HG03039 (cell line): ENCODE results near the gene KRTAP10-11.
"Not testable (repeated sequence)": the region's sequence is repeated elsewhere in the genome, so short reads cannot be mapped to it uniquely, and the experiment has no call there.

Experiments used
- ATAC-seq: cut with Tn5 transposase; IDR thresholded peaks from one replicate; pipeline ENCODE4 v1.9.1; 2021; ENCODE audit warnings: mild to moderate bottlenecking, moderate library complexity; ENCODE audit not compliant: unreplicated experiment

Gene KRTAP10-11, protein sequence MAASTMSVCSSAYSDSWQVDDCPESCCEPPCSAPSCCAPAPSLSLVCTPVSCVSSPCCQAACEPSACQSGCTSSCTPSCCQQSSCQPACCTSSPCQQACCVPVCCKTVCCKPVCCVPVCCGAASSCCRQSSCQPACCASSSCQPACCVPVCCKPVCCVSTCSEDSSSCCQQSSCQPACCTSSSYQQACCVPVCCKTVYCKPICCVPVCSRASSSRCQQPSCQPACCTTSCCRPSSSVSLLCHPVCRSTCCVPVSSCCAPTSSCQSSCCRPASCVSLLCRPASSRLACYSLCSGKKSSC

DNA sequence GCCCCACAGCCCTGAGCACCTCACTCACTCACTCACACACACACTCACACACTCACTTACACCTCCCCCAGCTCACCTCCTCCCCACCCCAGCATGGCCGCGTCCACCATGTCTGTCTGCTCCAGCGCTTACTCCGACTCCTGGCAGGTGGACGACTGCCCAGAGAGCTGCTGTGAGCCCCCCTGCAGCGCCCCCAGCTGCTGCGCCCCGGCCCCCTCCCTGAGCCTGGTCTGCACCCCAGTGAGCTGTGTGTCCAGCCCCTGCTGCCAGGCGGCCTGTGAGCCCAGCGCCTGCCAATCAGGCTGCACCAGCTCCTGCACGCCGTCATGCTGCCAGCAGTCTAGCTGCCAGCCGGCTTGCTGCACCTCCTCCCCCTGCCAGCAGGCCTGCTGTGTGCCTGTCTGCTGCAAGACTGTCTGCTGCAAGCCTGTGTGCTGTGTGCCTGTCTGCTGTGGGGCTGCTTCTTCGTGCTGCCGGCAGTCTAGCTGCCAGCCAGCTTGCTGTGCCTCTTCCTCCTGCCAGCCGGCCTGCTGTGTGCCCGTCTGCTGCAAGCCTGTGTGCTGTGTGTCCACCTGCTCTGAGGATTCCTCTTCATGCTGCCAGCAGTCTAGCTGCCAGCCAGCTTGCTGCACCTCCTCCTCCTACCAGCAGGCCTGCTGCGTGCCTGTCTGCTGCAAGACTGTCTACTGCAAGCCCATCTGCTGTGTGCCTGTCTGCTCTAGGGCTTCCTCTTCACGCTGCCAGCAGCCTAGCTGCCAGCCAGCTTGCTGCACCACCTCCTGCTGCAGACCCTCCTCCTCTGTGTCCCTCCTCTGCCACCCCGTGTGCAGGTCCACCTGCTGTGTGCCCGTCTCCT, at the start of gene KRTAP10-11:
Gene KRTAP10-11, plus strand, starts transcription at position 49 of the 856 bp plus-strand sequence. Its CDS starts 45 bp downstream, at position 94.
- ATAC-seq: not testable (repeated sequence)

DNA sequence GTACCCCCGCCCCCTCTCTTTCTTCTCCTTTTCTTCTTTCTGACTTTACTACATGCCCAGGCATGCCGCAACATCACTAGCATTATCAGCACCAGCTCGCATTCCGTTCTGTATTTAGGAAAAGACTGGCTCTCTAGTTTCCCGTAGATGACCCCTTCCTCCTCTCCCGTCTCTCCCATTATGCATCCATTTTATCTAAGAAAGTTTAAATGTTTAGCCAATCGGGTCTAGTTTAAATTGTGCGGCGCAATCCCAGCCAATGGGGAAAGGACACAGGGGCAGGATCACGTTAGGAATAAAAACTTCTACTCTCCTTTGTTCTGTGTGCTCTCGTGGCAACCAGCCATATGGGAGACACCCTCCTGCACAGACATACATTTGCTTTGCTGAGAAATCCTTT, 48.2 kb upstream of the KRTAP10-11 start:
- no peak for ATAC-seq

DNA sequence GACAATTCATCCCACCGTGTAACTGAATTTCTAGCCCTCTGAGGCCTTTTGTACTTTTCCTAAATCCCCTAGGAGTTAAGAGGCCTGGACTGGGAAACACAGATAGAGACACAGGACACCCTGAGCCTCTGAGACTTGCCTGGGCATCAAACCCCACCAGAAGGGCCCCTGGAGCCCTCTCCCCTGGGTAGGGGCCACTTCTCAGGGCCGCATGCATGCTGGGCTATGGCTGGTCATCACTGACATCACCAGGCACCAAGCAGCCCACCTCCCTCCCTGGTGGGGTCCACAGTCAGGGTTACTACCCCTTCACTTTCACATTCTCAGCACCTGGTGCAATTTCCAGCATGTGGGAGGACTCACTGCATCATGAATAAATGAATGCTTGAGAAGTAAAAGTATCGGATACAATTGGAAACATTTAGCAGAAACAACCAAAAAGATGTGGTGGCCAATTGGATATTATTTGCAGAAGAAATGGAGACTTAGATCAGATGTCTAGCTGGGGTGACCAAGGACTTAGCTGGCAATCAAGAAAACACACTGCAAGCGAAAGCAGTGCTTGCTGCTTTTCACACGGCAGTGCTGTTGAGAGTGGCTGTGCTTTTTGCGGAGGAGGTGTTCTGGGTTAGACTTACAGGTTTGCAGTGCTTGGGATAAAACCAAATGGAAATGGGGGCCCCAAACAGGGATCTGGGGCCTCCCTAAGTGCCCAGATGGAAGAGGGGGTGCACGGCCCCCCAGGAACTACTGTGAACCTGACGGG, 46.8 kb upstream of the KRTAP10-11 start:
- ATAC-seq: no peak

DNA sequence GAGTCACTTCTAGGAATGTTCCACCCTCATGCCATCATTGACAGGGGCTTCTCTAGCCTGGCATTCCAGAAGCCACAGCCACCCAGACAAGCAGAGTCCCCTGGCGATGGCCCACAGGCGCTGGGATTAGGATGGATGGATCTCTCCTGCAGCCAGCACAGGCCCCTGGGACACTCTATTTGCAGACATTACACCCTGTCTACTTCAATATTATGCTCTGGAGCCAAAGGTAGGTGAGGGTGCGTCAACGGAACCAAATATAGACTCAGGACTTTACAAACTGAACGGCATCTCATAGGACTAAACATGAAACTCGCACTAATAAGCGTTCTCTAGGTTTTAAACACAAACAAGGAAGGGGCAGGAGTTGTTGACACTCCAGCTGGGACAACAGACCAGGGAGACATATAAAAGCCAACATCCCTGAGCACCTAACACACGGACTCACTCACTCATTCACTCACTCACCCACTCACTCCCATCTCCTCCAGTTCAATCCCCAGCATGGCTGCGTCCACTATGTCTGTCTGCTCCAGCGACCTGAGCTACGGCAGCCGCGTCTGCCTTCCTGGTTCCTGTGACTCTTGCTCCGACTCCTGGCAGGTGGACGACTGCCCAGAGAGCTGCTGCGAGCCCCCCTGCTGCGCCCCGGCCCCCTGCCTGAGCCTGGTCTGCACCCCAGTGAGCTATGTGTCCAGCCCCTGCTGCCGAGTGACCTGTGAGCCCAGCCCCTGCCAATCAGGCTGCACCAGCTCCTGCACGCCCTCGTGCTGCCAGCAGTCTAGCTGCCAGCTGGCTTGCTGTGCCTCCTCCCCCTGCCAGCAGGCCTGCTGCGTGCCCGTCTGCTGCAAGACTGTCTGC, 45.9 kb upstream of the KRTAP10-11 start, which contains the start of gene KRTAP10-7:
Gene KRTAP10-7, plus strand, starts transcription at position 480 of the 861 bp plus-strand sequence. Its CDS starts 25 bp downstream, at position 505.
- ATAC-seq: not testable (repeated sequence)

DNA sequence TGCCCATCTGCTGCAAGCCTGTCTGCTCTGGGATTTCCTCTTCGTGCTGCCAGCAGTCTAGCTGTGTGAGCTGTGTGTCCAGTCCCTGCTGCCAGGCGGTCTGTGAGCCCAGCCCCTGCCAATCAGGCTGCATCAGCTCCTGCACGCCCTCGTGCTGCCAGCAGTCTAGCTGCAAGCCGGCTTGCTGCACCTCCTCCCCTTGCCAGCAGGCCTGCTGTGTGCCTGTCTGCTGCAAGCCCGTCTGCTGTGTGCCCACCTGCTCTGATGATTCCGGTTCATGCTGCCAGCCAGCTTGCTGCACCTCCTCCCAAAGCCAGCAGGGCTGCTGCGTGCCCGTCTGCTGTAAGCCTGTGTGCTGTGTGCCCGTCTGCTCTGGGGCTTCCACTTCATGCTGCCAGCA, 45.1 kb upstream of the KRTAP10-11 start:
- not testable (repeated sequence) for ATAC-seq

DNA sequence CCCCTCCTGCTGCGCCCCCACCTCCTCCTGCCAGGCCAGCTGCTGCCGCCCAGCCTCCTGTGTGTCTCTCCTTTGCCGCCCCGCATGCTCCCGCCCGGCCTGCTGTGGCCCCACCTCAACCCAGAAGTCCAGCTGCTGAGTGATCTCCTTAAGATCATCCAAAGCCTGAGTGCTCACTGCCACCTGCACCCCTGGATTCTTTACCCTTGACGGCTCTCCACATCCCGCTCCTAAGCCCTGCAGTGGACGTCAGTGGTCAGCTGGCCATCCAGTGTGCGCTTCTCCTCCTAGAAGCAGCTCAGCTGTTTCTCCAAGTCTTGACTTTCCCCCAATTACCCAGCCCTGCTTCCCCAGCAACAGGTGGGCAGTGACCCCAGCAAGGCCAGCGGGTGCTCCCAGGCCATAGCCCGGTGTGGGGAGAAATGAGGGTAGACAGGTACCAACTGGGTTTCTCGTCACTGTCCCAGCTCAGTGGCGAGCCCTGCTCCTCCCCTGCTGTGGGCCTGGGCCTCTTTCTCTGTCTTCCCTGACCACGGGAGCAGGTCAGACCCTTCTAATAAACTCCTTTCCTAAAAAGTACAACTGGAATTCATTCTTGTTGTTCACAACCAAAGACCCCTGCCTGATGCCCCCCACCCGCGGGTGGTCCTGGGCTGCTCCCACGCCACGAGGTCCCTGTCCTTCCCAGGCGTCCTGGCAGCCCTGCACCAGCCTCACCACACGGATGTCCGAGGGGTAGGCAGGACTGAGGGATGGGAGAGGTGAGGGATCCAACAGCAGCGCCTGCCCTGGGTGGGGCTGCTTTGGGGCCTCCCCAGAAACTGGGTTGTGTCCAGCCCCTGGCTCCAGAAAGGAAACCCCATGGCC, 44.4 kb upstream of the KRTAP10-11 start:
- no peak for ATAC-seq

DNA sequence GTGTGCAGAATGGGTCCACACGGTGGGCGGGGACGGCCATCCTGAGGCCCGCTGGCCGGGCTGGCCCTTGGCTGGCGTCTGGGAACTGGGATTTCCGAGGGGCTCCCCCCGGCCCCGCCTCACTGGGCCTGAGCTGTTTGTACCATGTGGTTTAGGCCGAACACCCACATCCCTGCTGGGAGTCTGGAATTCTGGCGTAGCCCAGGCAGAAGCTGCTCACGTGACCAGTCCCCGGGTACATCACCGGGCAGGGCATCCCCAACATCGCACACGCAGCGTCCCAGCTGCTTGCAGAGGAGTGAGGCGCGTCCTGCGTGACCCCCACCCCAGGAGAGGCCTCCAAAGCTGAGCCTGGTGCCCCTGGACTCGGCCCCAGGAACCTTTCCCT, 43.8 kb upstream of the KRTAP10-11 start:
- ATAC-seq: no peak

DNA sequence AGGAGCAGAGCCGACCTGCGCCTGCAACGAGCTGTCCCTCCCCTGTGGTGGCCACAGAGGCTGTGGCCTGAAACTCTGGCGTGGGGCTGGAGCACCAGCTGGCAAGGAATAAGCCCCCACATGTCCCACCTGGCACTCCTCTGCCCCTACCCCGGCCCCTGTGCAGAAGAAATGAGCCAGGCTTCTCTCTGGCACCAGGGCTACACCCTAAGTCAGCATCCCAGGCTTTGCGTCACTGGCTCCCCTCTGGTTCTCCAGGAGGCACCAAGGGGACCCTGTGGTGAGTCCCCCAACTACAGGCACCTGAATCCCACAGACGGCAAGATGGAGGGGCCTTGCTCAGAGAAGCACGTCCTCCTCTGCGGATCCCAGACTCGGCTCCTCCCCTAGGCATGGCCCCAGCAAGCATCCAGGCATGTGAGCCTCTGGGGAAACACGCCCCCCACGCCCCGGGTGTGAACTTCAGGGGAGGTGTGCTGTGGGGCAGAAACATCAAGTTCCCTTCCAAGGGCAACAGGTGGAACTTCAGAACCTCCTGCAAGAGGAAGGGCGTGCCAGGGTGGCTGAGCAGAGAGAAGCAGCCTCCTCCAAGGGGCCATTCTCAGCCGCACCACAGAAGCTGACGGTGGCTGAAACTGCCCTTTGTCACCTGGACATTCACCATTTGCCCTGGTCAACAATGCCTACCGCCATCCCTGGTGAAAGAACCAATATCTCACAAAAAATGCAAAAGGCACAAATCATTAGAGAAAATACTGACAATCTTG, 42.9 kb upstream of the KRTAP10-11 start:
- ATAC-seq: no peak

DNA sequence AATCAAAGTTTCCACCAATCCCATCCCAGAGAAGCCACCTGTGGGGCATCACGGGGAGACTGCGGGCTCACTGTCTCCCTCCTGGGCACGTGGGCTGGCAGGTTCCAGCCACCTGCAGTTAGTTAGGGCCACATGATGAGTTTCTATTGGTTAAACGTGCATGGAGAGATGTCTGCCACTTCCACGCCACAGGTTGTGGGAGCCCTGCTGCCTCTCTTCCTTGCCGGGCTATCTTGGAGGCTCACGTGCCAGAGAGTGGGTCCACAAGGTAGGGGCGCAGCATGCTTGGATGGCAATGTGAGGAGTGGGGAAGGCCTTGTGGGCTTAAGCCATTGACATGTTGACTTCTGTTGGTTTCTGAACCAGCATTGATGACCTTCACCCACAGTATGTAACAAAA, 42.3 kb upstream of the KRTAP10-11 start:
- no peak for ATAC-seq

DNA sequence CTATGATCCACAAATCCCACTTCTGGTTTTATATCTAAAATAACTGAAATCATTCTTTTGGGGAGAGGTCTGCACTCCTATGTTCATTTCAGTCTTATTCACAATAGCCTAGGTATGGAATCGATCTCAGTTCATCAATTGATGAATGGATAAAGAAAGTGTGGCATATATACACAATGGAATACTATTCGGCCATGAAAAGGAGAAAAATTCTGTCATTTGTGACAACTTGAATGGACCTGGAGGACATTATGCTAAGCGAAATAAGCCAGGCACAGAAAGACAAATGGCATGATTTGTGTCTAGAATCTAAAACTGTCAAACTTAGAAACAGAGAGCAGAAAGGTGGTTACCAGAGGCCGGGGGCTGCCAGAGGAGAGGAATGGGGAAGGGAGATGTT, 39.7 kb upstream of the KRTAP10-11 start:
- no peak for ATAC-seq

DNA sequence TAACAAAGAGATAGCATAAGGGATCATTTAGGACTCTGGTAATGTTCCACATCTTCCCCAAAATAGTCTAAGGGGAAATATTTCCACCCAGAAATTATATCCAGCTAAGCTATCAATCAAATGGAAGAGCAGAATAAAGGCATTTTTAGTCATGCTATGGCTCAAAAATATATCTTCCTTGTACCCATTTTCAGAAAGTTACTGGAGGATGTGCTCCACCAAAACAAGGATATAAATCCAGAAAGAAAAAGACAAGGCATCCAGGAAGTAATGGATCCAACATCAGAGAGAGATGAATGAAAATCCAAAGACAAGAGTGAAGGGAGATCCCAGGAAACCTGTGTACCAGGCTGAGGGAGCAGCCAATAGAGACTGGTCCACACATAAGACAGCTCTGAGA, 37.0 kb upstream of the KRTAP10-11 start:
- no peak for ATAC-seq

DNA sequence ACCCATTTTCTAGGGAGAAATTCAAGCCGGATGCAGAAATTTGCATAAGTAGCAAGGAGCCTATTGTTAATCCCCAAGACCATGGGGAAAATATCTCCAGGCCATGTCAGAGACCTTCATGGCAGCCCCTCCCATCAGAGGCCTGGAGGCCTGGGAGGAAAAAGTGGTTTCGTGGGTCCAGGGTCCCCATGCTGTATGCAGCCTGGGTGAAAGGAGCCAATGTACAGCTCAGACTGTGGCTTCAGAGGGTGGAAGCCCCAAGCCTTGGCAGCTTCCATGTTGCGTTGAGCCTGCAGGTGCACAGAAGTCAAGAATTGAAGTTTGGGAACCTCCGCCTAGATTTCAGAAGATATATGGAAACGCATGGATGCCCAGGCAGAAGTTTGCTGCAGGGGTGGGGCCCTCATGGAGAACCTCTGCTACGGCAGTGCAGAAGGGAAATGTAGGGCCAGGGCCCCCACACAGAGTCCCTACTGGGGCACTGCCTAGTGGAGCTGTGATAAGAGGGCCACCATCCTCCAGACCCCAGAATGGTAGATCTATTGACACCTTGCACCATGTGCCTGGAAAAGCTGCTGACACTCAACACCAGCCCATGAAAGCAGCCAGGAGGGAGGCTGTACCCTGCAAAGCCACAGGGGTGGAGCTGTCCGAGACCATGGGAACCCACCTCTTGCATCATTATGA, 35.9 kb upstream of the KRTAP10-11 start:
- ATAC-seq: not testable (repeated sequence)

DNA sequence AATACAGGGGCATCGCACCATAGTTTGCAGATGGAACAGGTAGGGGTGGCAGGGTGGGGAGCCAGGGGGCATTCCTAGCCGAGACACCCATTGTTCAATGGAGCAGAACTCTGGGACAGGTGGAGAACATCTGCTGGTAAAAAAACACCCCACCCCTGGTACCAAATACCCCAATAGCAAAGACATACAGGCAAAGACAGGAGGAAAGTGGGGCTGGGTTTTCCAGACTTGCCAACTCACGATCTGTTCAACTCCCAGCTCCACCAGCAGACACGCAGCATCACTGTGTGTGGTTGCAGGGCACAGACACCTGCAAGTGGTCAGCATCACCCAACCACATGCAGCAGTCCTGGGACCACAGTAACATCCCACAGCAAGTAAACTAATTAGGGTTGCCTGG, 34.7 kb upstream of the KRTAP10-11 start:
- no peak for ATAC-seq

DNA sequence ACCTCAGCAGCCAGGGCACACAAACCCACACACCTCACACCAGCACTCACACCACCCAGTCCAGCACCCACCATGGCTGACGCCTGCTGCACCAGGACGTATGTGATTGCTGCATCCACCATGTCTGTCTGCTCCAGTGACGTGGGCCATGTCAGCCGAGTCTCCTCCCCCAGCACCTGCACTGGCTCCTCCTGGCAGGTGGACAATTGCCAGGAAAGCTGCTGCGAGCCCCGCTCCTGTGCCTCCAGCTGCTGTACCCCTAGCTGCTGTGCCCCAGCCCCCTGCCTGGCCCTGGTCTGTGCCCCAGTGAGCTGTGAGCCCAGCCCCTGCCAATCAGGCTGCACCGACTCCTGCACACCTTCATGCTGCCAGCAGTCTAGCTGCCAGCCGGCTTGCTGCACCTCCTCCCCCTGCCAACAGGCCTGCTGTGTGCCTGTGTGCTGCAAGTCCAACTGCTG, 34.2 kb upstream of the KRTAP10-11 start, which contains the start of gene KRTAP10-8:
Gene KRTAP10-8, plus strand, starts transcription at position 51 of the 458 bp plus-strand sequence. Its CDS starts 22 bp downstream, at position 73.
- no peak for ATAC-seq

DNA sequence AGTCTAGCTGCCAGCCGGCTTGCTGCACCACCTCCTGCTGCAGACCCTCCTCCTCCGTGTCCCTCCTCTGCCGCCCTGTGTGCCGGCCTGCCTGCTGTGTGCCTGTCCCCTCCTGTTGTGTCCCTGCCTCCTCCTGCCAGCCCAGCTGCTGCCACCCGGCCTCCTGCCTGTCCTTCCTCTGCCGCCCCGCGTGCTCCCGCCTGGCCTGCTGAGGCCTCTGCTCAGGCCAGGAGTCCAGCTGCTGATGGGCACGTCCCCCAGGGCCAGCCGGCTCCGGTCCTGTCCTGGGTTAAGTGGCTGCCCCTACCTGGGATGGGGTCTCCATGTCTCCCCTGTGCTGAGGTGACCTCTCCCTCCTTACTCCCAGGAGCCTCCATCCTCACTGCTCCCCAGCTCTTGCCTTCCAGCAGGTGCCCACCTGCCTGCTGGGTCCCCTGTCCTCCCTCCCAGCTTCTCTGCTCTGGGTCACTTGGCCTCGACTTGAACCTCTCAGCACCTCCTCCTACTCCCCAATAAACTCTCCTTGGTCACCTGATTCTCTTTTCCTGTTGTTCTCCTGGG, 33.5 kb upstream of the KRTAP10-11 start:
- no peak for ATAC-seq

DNA sequence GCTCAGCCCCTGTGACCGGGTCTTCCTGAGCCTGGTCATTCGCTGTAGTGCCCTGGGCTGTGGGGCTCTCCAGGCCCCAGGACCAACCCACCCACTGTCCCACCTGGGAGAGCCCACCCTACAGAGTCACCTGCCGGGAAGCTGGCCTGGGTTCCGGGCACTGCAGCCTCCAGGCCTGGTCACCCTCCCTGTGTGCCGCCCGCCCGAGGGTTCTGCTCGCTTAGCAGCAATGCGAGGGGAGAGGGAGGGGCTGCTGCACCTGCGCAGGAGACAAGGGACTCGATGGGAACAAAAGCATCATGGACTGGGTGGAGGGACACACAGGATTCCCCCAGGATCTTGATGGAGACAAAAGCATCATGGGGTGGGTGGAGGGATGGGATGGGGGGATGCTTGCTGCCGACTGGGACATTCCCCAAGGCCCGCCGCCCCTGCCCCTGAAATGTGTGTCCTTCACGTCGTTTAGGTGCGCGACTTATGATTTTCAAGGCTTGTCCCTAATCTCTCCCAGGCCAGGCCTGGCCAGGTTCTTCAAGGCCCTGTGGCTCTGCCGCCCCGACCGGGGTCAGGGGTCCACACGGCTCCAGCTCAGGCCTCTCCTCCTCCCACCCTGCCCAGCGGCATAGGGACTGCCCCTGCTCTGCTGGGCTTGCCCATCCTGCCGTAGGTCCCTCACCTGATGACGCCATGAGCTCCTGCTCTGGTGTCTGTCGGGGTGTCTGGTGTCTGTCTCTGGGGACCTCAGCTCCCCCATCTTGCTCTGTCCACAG, 32.6 kb upstream of the KRTAP10-11 start:
- ATAC-seq: no peak

DNA sequence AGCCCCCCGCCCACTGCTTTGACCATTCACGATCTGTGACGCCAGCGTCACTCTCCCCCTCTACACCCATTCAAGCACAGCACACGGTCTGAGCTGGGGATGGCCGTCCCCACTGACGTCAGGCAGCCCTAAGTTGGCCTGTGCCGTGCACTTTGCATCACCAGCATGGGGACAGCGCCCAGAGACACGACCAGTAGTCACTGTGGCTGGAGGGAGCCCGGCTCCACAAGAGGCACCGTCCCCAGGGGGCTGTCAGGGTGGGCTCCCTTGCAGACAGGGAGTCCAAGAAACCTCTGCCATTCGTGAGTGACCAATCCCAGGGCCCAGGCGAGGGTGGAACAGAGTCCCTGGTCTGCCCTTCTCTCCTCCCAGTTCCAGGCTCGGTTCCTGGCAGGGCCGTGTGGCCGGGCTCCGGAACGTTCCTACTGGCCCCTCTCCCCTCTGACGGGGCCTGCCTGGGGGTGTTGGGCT, 32.0 kb upstream of the KRTAP10-11 start:
- no peak for ATAC-seq
